KOPT-K1 (cell line): ENCODE data around the gene ABCC8.

Source experiments
- H3K27ac ChIP-seq: fragments of 200-600 bp; sonication (generic); 2 replicates; pipeline ENCODE4 v1.5.1; 2016; ENCODE audit warnings: antibody characterized with exemption, mild to moderate bottlenecking, low read depth, low read length; ENCODE audit not compliant: poor library complexity, severe bottlenecking
- H3K36me3 ChIP-seq: fragments of 200-600 bp; sonication (generic); 2 replicates; pipeline ENCODE4 v1.5.1; 2017; ENCODE audit warnings: antibody characterized with exemption, mild to moderate bottlenecking, low read length, moderate library complexity; ENCODE audit not compliant: insufficient read depth
- H3K9me3 ChIP-seq: fragments of 200-600 bp; sonication (generic); 2 replicates; pipeline ENCODE4 v1.5.1; 2017; ENCODE audit warnings: antibody characterized with exemption, low read length, mild to moderate bottlenecking; ENCODE audit not compliant: insufficient read depth, poor library complexity, severe bottlenecking

ABCC8 gene

DNA sequence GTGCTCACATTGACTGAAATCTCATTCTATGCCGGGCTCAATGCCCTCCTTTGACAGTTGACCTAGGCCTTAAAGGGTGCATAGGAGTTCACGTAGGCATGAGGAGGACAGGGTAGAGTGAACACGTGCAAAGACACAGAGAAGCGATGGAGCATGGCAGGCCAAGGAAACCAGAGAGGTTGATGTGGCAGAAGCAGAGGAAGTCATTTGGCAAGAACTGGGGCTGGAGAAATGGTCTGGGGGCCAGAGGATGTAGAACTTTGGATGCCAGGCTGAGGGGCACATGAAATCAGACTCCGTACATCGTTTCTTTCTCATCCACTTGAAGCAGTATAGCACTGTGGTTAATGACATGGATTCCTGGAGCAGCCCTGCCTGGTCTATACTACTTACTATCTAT lies 13.6 kb upstream of the ABCC8 start:
- H3K36me3 ChIP-seq, result no peaks in the 10 kb centered on the region
- no peaks in the 10 kb centered on the region for H3K9me3 ChIP-seq
- no peak overlapping the region for H3K27ac ChIP-seq

GRCh38 chr11:17489751-17490150 lies 13.1 kb upstream of the ABCC8 start:
- Histone ChIP-seq H3K27ac (no peak overlapping the region), H3K9me3 (no peaks in the 10 kb centered on the region), H3K36me3 (no peaks in the 10 kb centered on the region)

GRCh38 chr11:17488563-17488962 lies 11.9 kb upstream of the ABCC8 start:
- Histone ChIP-seq H3K36me3 (no peaks in the 10 kb centered on the region), H3K27ac (no peak overlapping the region), H3K9me3 (no peaks in the 10 kb centered on the region)

- H3K9me3 ChIP-seq, result no peaks in the 10 kb centered on the region
- H3K27ac ChIP-seq, result no peak overlapping the region
- no peaks in the 10 kb centered on the region for H3K36me3 ChIP-seq
These were observed 10.0 kb upstream of the ABCC8 start for GRCh38 chr11:17486646-17487045.

DNA sequence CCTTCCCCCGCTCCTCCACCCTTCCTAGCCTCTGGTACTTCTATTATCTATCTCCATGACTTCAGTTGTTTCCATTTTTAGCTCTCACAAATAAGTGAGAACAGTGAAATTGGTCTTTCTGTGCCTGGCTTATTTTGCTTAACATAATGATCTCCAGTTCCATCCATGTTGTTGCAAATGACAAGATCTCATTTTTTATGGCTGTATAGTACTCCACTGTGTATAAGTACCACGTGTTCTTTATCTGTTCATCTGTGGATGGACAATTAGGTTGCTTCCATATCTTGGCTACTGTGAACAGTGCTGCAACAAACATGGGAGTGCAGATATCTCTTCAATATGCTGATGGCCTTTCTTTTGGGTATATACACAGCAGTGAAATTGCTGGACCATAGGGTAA lies 6.9 kb upstream of the ABCC8 start:
- H3K27ac ChIP-seq, result no peak overlapping the region
- no peaks in the 10 kb centered on the region for H3K36me3 ChIP-seq
- H3K9me3 ChIP-seq, result no peaks in the 10 kb centered on the region

DNA sequence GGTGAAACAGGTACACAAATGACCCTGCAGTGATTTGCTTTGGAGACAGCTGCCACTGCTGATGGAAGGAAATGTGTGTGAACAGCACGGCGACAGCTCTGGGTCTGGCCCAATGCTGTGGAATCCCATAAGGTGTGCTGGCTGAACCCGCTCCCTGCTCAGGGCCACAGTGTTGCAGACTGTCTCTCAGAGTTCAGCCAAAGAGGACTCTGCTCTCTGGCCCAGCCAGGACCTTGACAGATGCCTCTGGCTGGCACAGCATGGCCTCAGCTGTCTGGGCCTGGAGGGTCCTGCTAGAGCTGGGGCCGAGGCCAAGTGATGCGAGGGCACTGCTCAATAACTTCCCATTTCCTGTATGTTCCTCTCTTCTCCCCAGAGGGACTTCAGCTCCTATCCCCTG lies 5.3 kb upstream of the ABCC8 start:
- Histone ChIP-seq H3K36me3 (no peaks in the 10 kb centered on the region), H3K9me3 (no peaks in the 10 kb centered on the region), H3K27ac (no peak overlapping the region)

- H3K36me3 ChIP-seq, result no peaks in the 10 kb centered on the region
- H3K27ac ChIP-seq, result no peak overlapping the region
- no peaks in the 10 kb centered on the region for H3K9me3 ChIP-seq
These were observed 2.9 kb upstream of the ABCC8 start for GRCh38 chr11:17479284-17480214.

DNA sequence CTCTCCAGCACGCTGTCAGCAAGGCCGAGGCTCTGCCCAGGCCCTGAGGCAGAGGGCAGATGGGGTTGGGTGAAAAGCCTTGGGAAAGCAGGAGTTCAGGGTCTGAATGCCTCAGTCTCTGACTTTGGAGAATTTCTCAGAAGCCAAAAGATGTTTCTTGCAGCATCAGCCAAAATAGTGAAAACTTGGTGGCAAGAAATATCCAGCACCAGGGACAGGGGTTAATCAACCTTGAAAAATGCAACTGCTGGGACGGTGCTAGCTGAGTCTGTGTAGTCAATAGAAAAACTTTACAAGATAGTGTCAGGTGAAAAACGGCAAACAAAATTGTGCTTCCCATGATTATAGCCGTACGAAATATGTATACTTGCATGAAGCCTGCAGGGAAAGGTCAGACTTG lies 1.4 kb upstream of the ABCC8 start:
- Histone ChIP-seq H3K36me3 (no peaks in the 10 kb centered on the region), H3K27ac (no peak overlapping the region), H3K9me3 (no peaks in the 10 kb centered on the region)

DNA sequence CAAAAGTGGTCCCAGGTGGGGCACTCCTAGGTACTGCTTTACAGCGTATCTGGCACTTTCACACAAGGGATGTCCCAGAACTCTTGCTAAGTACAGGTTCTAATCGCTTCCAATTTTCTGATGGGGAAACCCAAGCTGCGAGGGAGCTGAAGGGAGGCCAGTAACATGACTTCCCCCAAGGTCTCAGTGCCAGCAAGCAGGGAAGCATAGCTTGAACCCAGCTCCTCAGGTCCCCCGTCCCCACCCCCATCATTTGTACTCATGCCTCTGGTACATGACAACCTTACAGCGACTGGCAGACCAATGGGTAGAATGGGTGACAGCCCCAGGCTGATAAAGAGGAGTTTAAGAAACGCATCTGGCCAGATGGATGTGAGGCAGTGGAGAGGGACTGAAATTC lies 716 bp upstream of the ABCC8 start:
- no peaks in the 10 kb centered on the region for H3K9me3 ChIP-seq
- no peaks in the 10 kb centered on the region for H3K36me3 ChIP-seq
- no peak overlapping the region for H3K27ac ChIP-seq

DNA sequence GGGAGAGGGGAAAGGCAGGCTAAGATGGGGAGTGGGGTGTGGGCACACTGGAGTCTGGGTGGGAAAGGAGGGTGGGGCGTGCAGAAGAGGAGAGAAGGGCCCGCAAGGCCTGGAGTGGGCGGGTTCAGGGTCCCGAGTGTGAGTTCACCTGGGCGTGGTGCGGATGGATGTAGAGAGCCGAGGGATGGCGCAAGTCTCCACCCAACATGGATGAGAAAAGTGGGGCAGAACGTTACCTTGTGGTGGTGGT lies 364 bp upstream of the ABCC8 start:
- H3K27ac ChIP-seq, result no peak overlapping the region
- H3K36me3 ChIP-seq, result no peaks in the 10 kb centered on the region
- H3K9me3 ChIP-seq, result no peaks in the 10 kb centered on the region

DNA sequence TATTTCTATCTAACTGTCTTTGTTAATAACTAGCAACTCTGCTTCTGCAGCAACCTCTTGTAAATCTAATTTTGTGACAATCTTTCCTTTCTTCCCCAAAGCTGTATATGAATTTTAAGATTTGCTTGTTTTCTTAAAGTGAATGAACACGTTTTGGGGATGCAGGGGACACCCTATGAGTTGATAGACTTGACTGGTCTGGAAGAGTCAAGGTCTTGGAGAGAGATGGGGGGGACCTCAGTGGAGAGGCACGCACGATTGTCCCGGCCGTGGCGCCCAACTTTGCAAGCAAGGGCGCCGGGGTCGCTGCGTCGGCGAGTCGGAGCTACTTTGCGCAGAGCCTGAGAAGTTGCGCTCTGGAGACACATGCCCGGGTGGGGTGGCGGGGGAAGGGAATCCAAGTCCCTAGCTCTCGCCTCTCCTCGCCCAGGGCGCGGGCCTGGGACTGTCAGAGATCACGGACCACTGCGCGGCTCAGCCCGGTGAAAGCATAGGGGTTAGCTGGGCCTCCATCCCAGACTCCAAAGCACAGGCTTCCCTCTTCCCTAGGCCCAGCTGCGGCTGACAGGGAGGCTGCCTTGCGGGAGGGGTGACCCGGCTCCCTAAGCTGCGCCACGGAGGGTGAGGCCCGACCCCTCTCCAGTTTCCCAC lies 854 bp downstream of the ABCC8 start:
- H3K27ac ChIP-seq, result no peak overlapping the region
- H3K9me3 ChIP-seq, result no peaks in the 10 kb centered on the region
- H3K36me3 ChIP-seq, result no peaks in the 10 kb centered on the region

DNA sequence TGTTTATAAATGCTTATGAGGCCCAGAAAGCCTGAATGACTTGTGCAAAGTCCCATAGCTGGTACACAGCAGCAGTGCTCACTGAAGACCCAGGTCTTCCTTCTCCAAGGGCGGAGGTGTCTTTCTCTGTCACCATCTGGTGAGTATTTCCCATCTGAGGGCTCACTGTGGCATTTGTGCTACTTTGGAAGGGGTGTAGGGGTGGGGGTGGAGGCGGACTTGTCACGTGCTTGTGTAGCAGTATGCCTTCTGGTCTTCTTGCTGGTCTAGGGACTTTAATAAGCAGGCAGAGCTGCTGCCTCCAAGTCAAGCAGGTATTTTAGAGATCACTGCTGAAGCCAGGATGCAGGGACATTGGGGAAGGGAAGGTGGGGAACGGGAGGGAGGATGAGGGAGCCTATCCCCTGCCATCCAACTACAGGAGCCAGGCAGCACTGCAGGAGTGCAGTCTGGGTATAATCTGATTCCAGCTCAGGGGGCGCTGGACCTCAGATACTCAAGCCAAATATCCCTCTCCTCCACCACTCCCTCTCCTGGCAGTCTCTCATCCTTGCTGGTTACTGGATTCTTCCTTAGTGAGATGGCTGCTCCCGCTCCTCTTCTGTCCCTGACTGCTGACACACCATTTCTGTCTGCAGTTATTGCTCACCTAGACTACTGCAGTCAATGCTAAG lies 3.4 kb downstream of the ABCC8 start:
- Histone ChIP-seq H3K9me3 (no peaks in the 10 kb centered on the region), H3K27ac (no peak overlapping the region), H3K36me3 (no peaks in the 10 kb centered on the region)

GRCh38 chr11:17472467-17472866 lies 4.2 kb downstream of the ABCC8 start:
- no peaks in the 10 kb centered on the region for H3K9me3 ChIP-seq
- H3K27ac ChIP-seq, result no peak overlapping the region
- no peaks in the 10 kb centered on the region for H3K36me3 ChIP-seq

- Histone ChIP-seq H3K36me3 (no peaks in the 10 kb centered on the region), H3K27ac (no peak overlapping the region), H3K9me3 (no peaks in the 10 kb centered on the region)
These were observed 5.1 kb downstream of the ABCC8 start for GRCh38 chr11:17471501-17471900.

GRCh38 chr11:17469998-17470397 lies 6.6 kb downstream of the ABCC8 start:
- no peaks in the 10 kb centered on the region for H3K36me3 ChIP-seq
- H3K27ac ChIP-seq, result no peak overlapping the region
- no peaks in the 10 kb centered on the region for H3K9me3 ChIP-seq
